SK-N-MC (cell line): ENCODE measurements around the gene SERPINA1.

ENCODE experiments used
- EZH2 ChIP-seq: fragments of 200-600 bp; sonication (generic); IDR thresholded peaks from one replicate; pipeline ENCODE4 v1.6.1; 2017; ENCODE audit warnings: antibody characterized with exemption
- FOXP2 ChIP-seq: optimal IDR thresholded peaks from 2 replicates; pipeline ENCODE3; 2011; ENCODE audit warnings: mild to moderate bottlenecking, moderate library complexity; ENCODE audit not compliant: insufficient read depth; ENCODE audit errors: extremely low read length, control extremely low read depth
- POLR2AphosphoS5 ChIP-seq: IDR thresholded peaks from 2 replicates; pipeline ENCODE4 v1.6.1; 2012; ENCODE audit warnings: mild to moderate bottlenecking, low read depth, low read length, borderline replicate concordance

GRCh38 chr14:94330432-94330831 lies 58.0 kb downstream of the SERPINA1 start:
- TF ChIP-seq EZH2 = no peak
- no peak for TF ChIP-seq FOXP2
- no peak for TF ChIP-seq POLR2AphosphoS5
